Ishikawa (cell line): Measurements from ENCODE around the gene SCOC.

Source experiments
- CEBPB ChIP-seq: IDR thresholded peaks from 2 replicates; pipeline ENCODE4 v1.6.1; 2012
- CREB1 ChIP-seq: IDR thresholded peaks from 2 replicates; pipeline ENCODE4 v1.6.1; 2012; ENCODE audit warnings: low read depth
- EGR1 ChIP-seq: IDR thresholded peaks from 2 replicates; pipeline ENCODE4 v1.6.1; 2012
- EP300 ChIP-seq: IDR thresholded peaks from 2 replicates; pipeline ENCODE4 v1.6.1; 2012; ENCODE audit warnings: borderline replicate concordance
- FOXM1 ChIP-seq: IDR thresholded peaks from 2 replicates; pipeline ENCODE4 v1.6.1; 2012; ENCODE audit warnings: low read depth, borderline replicate concordance
- MAX ChIP-seq: IDR thresholded peaks from 2 replicates; pipeline ENCODE4 v1.6.1; 2012
- NFIC ChIP-seq: IDR thresholded peaks from 2 replicates; pipeline ENCODE4 v1.6.1; 2012
- RAD21 ChIP-seq: IDR thresholded peaks from 2 replicates; pipeline ENCODE4 v1.6.1; 2012; ENCODE audit warnings: low read depth
- REST ChIP-seq: IDR thresholded peaks from 2 replicates; pipeline ENCODE4 v1.6.1; 2012; ENCODE audit warnings: low read depth, mild to moderate bottlenecking
- TAF1 ChIP-seq: IDR thresholded peaks from 2 replicates; pipeline ENCODE4 v1.6.1; 2012; ENCODE audit warnings: low read depth, mild to moderate bottlenecking
- TCF12 ChIP-seq: IDR thresholded peaks from 2 replicates; pipeline ENCODE4 v1.6.1; 2012; ENCODE audit warnings: low read depth
- TEAD4 ChIP-seq: IDR thresholded peaks from 2 replicates; pipeline ENCODE4 v1.6.1; 2012
- USF1 ChIP-seq: IDR thresholded peaks from 2 replicates; pipeline ENCODE4 v1.6.1; 2012
- YY1 ChIP-seq: IDR thresholded peaks from 2 replicates; pipeline ENCODE4 v1.6.1; 2012; ENCODE audit warnings: low read depth
- ZBTB7A ChIP-seq: IDR thresholded peaks from 2 replicates; pipeline ENCODE4 v1.6.1; 2012; ENCODE audit warnings: low read depth

The SCOC gene

GRCh38 chr4:140367738-140368137 lies 5.7 kb upstream of the SCOC start:
- TF ChIP-seq MAX (no peak), CREB1 (no peak), TEAD4 (no peak), EP300 (no peak), RAD21 (no peak), EGR1 (no peak), TCF12 (no peak), YY1 (no peak), USF1 (no peak), FOXM1 (no peak), NFIC (no peak), TAF1 (no peak), ZBTB7A (no peak)

GRCh38 chr4:140368686-140369085 lies 4.8 kb upstream of the SCOC start:
- no peak for TF ChIP-seq NFIC
- TF ChIP-seq TAF1 = no peak
- no peak for TF ChIP-seq MAX
- TF ChIP-seq CEBPB = no peak
- TF ChIP-seq USF1 = no peak
- no peak for TF ChIP-seq FOXM1
- TF ChIP-seq RAD21 = no peak
- TF ChIP-seq CREB1 = no peak
- TF ChIP-seq TCF12 = no peak
- no peak for TF ChIP-seq ZBTB7A
- no peak for TF ChIP-seq YY1
- no peak for TF ChIP-seq REST
- no peak for TF ChIP-seq EP300

GRCh38 chr4:140372751-140373327 lies 607 bp upstream of the SCOC start:
- TF ChIP-seq FOXM1 (peak; percentile 46; the same call in 1 of the 2 replicates), RAD21 (no peak)

GRCh38 chr4:140374130-140374477 lies 658 bp downstream of the SCOC start:
- TF ChIP-seq TEAD4 = 0 out of 2 replicates have a peak, but pooled peaks have one; percentile 19
- TF ChIP-seq REST = no peak
- TF ChIP-seq CEBPB = peak; percentile 97

GRCh38 chr4:140382732-140383131 lies 9.3 kb downstream of the SCOC start:
- no peak for TF ChIP-seq CREB1
- TF ChIP-seq RAD21 = no peak
- no peak for TF ChIP-seq REST
- no peak for TF ChIP-seq CEBPB
- TF ChIP-seq NFIC = no peak
- no peak for TF ChIP-seq MAX
- TF ChIP-seq ZBTB7A = no peak
- no peak for TF ChIP-seq TEAD4
- no peak for TF ChIP-seq USF1
- TF ChIP-seq TAF1 = no peak
- TF ChIP-seq YY1 = no peak
- no peak for TF ChIP-seq TCF12
- no peak for TF ChIP-seq EP300
- TF ChIP-seq FOXM1 = no peak
- no peak for TF ChIP-seq EGR1
